Karpas-422 (cell line): Measurements from ENCODE around the gene CNBP. TPM values are rescaled to one million over a fixed set of nuclear protein-coding genes. Genes with fewer than 3 reads are reported as not detected.

Experiments
- DNase-seq: peaks from one replicate; pipeline ENCODE4 v3.0.0-alpha.2; 2015
- H2AFZ ChIP-seq: fragments of 200-600 bp; sonication (generic); 2 replicates; pipeline ENCODE4 v1.6.1; 2014; ENCODE audit warnings: antibody characterized with exemption, low read length, mixed read lengths
- H3K27ac ChIP-seq: fragments of 200-600 bp; sonication (generic); 2 replicates; pipeline ENCODE4 v1.5.1; 2014; ENCODE audit warnings: mild to moderate bottlenecking, low read length, moderate library complexity
- H3K27me3 ChIP-seq: fragments of 200-600 bp; sonication (generic); 2 replicates; pipeline ENCODE4 v1.6.1; 2014; ENCODE audit warnings: low read length, mixed read lengths
- H3K36me3 ChIP-seq: fragments of 200-600 bp; sonication (generic); 2 replicates; pipeline ENCODE4 v1.6.1; 2014; ENCODE audit warnings: low read length, mixed read lengths; ENCODE audit not compliant: insufficient read depth
- H3K4me1 ChIP-seq: fragments of 200-600 bp; sonication (generic); 2 replicates; pipeline ENCODE4 v1.6.1; 2014; ENCODE audit warnings: mild to moderate bottlenecking, low read length, mixed read lengths
- H3K4me2 ChIP-seq: fragments of 200-600 bp; sonication (generic); 2 replicates; pipeline ENCODE4 v1.6.1; 2014; ENCODE audit warnings: low read length, low read depth, mild to moderate bottlenecking; ENCODE audit not compliant: poor library complexity, severe bottlenecking
- H3K4me3 ChIP-seq: fragments of 200-600 bp; sonication (generic); 2 replicates; pipeline ENCODE4 v1.5.1; 2014; ENCODE audit warnings: mild to moderate bottlenecking, antibody characterized with exemption, low read length, mixed read lengths
- H3K79me2 ChIP-seq: fragments of 200-600 bp; sonication (generic); 2 replicates; pipeline ENCODE4 v1.6.1; 2014; ENCODE audit warnings: mild to moderate bottlenecking, low read length, mixed read lengths
- H3K9ac ChIP-seq: fragments of 200-600 bp; sonication (generic); 2 replicates; pipeline ENCODE4 v1.6.0; 2014; ENCODE audit warnings: low read length
- H3K9me2 ChIP-seq: fragments of 200-600 bp; sonication (generic), shearing (Covaris generic); replicated peaks from 2 replicates; pipeline ENCODE4 v1.6.0; 2014; ENCODE audit warnings: mild to moderate bottlenecking, low read length, moderate library complexity; ENCODE audit not compliant: insufficient read depth
- H3K9me3 ChIP-seq: fragments of 300-700, 200-600 bp; sonication (generic); 2 replicates; pipeline ENCODE4 v1.6.1; 2014; ENCODE audit warnings: low read length, mixed read lengths
- H4K20me1 ChIP-seq: fragments of 200-600 bp; sonication (generic); 2 replicates; pipeline ENCODE4 v1.6.1; 2014; ENCODE audit warnings: mild to moderate bottlenecking, antibody characterized with exemption, low read length, low read depth; ENCODE audit not compliant: insufficient read depth
- total RNA-seq: library from RNA; depleted of rRNA; stranded (reverse); fragments of >200 nt; shearing (Covaris generic); gene quantifications from 2 replicates; pipeline ENCODE4 v1.2.3, GENCODE V29; 2014; ENCODE audit warnings: low replicate concordance

Gene CNBP
- total RNA-seq, 1 experiment from 2014 or later: 276 TPM

DNA sequence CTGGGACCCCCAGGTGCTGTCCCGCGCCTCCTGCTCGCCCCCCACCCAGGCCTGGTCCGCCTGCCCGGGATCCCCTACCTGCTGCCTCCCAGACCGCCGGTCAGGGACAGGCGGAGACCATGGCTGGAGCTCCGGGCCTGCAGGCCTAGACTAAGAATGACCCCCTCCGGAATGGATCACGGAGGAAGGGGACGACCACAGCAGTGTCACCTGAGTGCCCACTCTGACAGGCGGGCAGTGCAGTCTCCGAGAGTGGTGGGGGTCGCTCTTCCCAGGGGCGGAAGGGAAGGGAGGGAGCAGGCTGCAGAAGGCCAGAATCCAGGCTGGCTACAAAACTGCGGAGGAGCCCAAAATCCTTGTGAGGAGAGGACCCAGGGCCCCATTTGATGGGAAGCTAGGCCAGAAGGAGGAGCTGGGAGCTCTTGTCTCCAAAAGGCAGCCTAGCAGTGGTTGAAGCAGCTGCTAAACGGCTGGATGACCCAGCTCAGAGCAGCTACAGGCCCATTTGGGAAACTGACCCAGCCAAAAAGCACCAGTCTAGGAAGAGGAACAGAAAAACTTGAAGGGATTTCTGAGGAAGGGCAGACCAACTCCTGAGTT lies 61.2 kb downstream of the CNBP start:
- no peak for DNase-seq
- Histone ChIP-seq H3K4me2 (peak overlapping the region; percentile 41), H3K9me3 (no peaks in the 10 kb centered on the region), H3K4me1 (peaks cover 38% of the 10 kb centered on the region), H3K27me3 (no peaks in the 10 kb centered on the region), H4K20me1 (peaks cover 38% of the 10 kb centered on the region; the same call in 1 of the 2 replicates), H3K79me2 (no peaks in the 10 kb centered on the region), H2AFZ (no peak overlapping the region), H3K36me3 (no peaks in the 10 kb centered on the region), H3K27ac (no peak overlapping the region), H3K9me2 (no peaks in the 10 kb centered on the region), H3K9ac (no peak overlapping the region), H3K4me3 (no peak overlapping the region)

DNA sequence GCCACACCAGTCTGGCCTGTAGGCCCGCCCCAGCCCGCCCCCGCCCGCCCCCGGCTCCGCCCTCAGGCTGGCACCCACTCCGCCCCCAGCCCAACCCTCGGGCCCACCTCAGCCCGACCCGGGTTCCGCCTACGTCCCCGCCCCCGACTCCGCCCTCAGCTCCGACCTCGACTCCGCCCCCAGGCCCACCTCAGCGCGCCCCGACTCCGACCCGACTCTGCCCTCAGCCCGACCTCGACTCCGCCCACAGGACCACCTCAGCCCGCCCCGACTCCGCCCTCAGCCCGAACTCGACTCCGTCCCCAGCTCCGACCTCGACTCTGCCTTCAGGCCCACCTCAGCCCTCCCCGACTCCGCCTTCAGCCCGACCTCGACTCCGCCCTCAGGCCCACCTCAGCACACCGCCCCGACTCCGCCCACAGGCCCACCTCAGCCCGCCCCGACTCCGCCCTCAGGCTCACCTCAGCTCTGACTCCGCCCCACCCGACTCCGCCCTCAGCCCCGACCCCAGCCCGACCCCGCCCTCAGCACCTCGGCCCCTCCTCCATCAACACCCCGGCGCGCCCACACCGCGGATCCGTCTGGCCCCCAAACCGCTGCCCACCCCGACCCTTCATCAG lies 61.8 kb downstream of the CNBP start, which contains the start of gene RAB43:
Gene RAB43 (minus strand): TSS at position 13 of the 620 bp plus-strand sequence. CDS start 315 bp downstream, outside the sequence.
- Histone ChIP-seq H3K27me3 (no peaks in the 10 kb centered on the region), H3K9me2 (no peaks in the 10 kb centered on the region), H3K4me2 (peak within 1 kb of the TSS; percentile 87), H3K27ac (no peak within 1 kb of the TSS), H4K20me1 (peaks cover 36% of the 10 kb centered on the region; the same call in 1 of the 2 replicates), H3K79me2 (no peaks in the 10 kb centered on the region), H3K9me3 (no peaks in the 10 kb centered on the region), H2AFZ (no peak within 1 kb of the TSS), H3K4me3 (peak within 1 kb of the TSS; percentile 65), H3K36me3 (no peaks in the 10 kb centered on the region), H3K9ac (peak within 1 kb of the TSS; percentile 51), H3K4me1 (peaks cover 38% of the 10 kb centered on the region)
- peak; percentile 96 for DNase-seq

DNA sequence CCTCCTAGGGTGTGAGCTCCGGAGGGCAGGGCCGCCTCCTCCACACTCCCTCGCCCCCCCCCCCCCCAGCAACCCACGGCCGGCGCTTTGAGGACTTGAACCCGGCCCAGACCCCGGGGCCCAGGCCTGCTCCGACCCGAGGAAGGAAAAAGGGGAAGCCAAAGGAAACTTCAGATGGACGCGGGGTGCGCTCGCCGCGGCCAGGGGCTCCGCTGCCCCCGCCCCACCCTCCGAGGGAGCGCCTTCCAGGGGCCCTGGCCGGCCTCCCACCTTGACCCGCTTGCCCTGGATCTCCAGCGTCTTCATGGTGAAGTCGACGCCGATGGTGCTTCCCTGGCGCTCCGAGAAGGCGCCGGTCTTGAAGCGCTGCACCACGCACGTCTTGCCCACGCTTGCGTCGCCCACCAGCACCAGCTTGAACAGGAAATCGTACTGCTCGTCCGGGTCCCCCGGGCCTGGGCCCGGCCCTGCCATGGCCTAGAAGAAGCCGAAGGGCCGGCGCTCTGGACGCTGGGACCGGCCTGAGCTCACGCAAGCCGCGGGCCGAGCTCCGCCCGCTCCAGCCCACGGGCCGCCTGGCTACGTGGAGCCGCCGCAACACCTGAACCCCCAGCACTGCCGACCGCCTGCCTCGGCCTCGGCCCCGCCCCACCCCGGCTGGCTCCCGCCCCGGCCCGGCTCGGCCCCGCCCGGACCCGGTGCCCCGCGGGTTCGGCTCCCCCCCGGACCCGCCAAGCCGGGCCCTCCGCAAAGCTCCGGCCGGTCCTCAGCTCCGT lies 62.5 kb downstream of the CNBP start:
- H3K9me2 ChIP-seq: no peaks in the 10 kb centered on the region
- H3K4me1 ChIP-seq: peaks cover 42% of the 10 kb centered on the region
- H3K4me2 ChIP-seq: peak overlapping the region; percentile 87
- H3K4me3 ChIP-seq: peak overlapping the region; percentile 65
- H3K79me2 ChIP-seq: no peaks in the 10 kb centered on the region
- peak overlapping the region; percentile 51 for H3K9ac ChIP-seq
- H3K36me3 ChIP-seq: no peaks in the 10 kb centered on the region
- peaks cover 29% of the 10 kb centered on the region; the same call in 1 of the 2 replicates for H4K20me1 ChIP-seq
- no peak overlapping the region for H3K27ac ChIP-seq
- H3K27me3 ChIP-seq: no peaks in the 10 kb centered on the region
- H3K9me3 ChIP-seq: no peaks in the 10 kb centered on the region
- peak; percentile 56 for DNase-seq
- H2AFZ ChIP-seq: no peak overlapping the region

DNA sequence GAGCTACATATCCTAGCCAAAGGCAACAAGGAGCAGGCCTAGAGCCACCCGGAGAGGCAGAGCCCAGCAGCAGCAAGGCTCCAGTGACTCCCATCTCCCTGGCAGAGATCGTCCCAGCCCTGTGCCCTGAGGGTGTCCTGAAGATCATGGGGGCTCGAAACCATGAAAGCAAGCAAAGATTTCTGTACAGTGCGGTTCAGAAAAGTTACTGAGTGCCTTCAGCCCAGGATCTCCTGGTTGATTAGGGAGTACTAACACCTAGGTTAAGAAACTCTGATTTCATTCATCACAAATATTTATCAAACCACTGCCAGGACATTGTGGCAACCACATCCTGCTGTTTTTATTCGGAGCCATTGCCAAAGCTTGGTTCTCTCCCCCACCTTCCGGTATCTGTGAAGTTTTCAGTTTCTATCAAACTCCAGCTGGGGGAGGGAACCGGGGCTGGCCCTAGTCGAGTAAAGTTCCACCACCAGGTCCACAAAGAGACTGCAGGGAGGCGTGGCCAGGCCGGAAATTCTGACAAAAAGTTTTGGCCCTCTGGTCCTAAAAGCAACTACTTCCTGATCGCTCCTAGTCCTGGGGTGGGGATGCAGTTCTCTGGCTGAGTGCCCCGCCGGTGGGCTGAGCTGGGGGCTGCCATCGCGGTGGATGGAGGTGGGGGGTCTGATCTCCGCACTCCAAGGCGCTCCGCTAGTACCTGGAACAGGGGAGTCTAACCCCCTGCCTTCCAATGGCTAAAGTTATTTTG lies 63.3 kb downstream of the CNBP start:
- H3K4me3 ChIP-seq: peak overlapping the region; percentile 65
- H3K27ac ChIP-seq: no peak overlapping the region
- H3K4me2 ChIP-seq: peak overlapping the region; percentile 87
- H3K79me2 ChIP-seq: no peaks in the 10 kb centered on the region
- no peaks in the 10 kb centered on the region for H3K27me3 ChIP-seq
- peak; percentile 81 for DNase-seq
- no peaks in the 10 kb centered on the region for H3K9me2 ChIP-seq
- H2AFZ ChIP-seq: no peak overlapping the region
- no peaks in the 10 kb centered on the region for H3K9me3 ChIP-seq
- H4K20me1 ChIP-seq: peaks cover 24% of the 10 kb centered on the region; the same call in 1 of the 2 replicates
- H3K36me3 ChIP-seq: no peaks in the 10 kb centered on the region
- peaks cover 43% of the 10 kb centered on the region for H3K4me1 ChIP-seq
- peak overlapping the region; percentile 51 for H3K9ac ChIP-seq

DNA sequence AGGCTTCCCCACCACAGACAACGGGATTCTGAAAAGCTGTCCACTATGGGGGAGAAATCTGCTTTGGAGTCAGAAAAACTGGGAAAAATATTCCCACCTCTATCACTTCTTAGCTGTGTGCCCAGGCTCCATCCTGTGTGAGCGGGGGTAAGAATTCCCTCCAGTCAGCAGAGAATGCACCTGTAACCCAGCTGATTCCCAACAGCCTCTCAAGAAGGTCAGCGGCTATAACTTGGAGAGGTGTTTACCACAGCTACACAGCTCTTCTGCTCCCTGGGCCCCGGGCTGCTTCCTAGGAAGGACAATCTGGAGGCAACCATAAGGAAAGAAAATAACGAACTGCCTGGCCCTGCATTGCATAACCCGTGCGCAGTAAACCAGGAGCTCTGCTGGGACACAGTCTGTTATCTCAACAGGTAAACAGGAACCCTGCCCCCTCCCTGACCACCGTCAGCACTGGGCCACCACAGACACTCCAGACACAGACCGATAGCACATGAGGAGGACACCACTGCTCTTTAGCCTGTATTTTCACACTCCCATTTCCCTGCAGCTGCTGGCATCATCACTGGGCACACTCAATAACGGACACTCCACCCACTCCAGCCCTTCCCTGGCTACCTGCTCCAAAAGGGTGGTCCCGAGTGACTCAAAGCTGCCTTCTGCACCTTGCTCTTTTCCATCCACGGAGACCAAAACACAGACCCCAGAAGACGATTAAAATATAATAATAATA lies 64.2 kb downstream of the CNBP start:
- Histone ChIP-seq H3K27ac (no peak overlapping the region), H3K9me2 (no peaks in the 10 kb centered on the region), H4K20me1 (peaks cover 24% of the 10 kb centered on the region; the same call in 1 of the 2 replicates), H3K4me1 (peaks cover 43% of the 10 kb centered on the region), H3K36me3 (no peaks in the 10 kb centered on the region), H3K27me3 (no peaks in the 10 kb centered on the region), H3K9me3 (no peaks in the 10 kb centered on the region), H3K79me2 (no peaks in the 10 kb centered on the region), H3K4me3 (peak overlapping the region; percentile 65; the same call in 1 of the 2 replicates), H3K4me2 (peak overlapping the region; percentile 87), H3K9ac (peak overlapping the region; percentile 51; the same call in 1 of the 2 replicates), H2AFZ (no peak overlapping the region)
- DNase-seq: no peak

DNA sequence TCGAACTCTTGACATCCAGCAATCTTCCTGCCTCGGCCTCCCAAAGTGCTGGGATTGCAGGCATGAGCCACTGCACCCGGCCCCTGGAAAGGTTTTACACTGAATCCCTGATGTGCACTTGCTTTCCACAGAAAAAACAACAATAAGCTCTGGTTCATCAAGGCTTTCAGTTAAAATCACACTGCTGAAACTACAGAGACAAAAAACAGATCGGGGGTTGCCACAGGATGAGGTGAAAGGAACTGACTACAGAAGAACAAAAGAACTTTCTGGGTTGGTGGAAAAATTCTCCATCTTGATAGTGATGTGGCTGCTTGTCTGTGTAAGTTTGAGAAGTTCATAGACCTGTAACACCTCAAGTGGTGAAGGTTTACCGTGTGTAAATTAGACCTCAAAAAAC lies 65.0 kb downstream of the CNBP start:
- no peaks in the 10 kb centered on the region for H3K9me2 ChIP-seq
- no peak overlapping the region for H3K4me3 ChIP-seq
- no peak overlapping the region for H3K9ac ChIP-seq
- no peaks in the 10 kb centered on the region for H3K36me3 ChIP-seq
- peaks cover 24% of the 10 kb centered on the region; the same call in 1 of the 2 replicates for H4K20me1 ChIP-seq
- no peaks in the 10 kb centered on the region for H3K27me3 ChIP-seq
- DNase-seq: no peak
- H3K4me1 ChIP-seq: peaks cover 40% of the 10 kb centered on the region
- no peak overlapping the region for H3K4me2 ChIP-seq
- H3K9me3 ChIP-seq: no peaks in the 10 kb centered on the region
- H3K79me2 ChIP-seq: no peaks in the 10 kb centered on the region
- H3K27ac ChIP-seq: no peak overlapping the region
- no peak overlapping the region for H2AFZ ChIP-seq
